Sigmoid colon (tissue), 7 donors: Measurements from ENCODE around the gene SPEF1. TPM values are rescaled to one million over a fixed set of nuclear protein-coding genes. Genes with fewer than 3 reads are reported as not detected.
A peak's percentile ranks its signal among the peaks of the same experiment; 100 is the strongest.

ENCODE experiments used
- DNase-seq: peaks from one replicate; pipeline ENCODE4 v3.0.0-alpha.2; 2019
- H3K27ac ChIP-seq, 4 donors: fragments of 200-600 bp; sonication (generic); one replicate each; pipeline ENCODE4 v1.5.1; 2016 to 2019; ENCODE audit warnings: mild to moderate bottlenecking in 1 of 4
- H3K27me3 ChIP-seq, 3 donors: fragments of 200-600 bp; sonication (generic); one replicate each; pipeline ENCODE4 v1.5.1; 2019; ENCODE audit warnings: mild to moderate bottlenecking in 1 of 3
- H3K36me3 ChIP-seq, 4 donors: fragments of 200-600 bp; sonication (generic); one replicate each; pipeline ENCODE4 v1.5.1; 2016 to 2019
- H3K4me1 ChIP-seq, 4 donors: fragments of 200-600 bp; sonication (generic); one replicate each; pipeline ENCODE4 v1.5.1; 2017 to 2019
- H3K4me3 ChIP-seq, 4 donors: fragments of 200-600 bp; sonication (generic); one replicate each; pipeline ENCODE4 v1.5.1; 2017 to 2019; ENCODE audit warnings: mild to moderate bottlenecking in 2 of 4, moderate library complexity in 1 of 4
- H3K9me3 ChIP-seq, 4 donors: fragments of 200-600 bp in 3 of 4; sonication (generic) in 3 of 4; one replicate each; pipeline versions ENCODE4 v1.5.1 to v1.6.1; 2013 to 2019
- CTCF ChIP-seq, 4 experiments: fragments of 450-650 bp in 3 of 4; fragments of 200-600 bp in 1 of 4; IDR thresholded peaks; one replicate each; pipeline ENCODE4 v1.5.1; 2016 to 2019; ENCODE audit warnings: antibody characterized with exemption in 4 of 4, mild to moderate bottlenecking in 3 of 4, moderate library complexity in 2 of 4
- EP300 ChIP-seq, 4 donors: sonication (generic); formaldehyde crosslinking; IDR thresholded peaks; one replicate each; pipeline ENCODE4 v1.6.1; 2017; ENCODE audit warnings: antibody characterized with exemption in 4 of 4
- POLR2A ChIP-seq, 2 donors: fragments of 450-650 bp; IDR thresholded peaks; one replicate each; pipeline ENCODE4 v1.6.1; 2016; ENCODE audit warnings: antibody characterized with exemption in 2 of 2, mild to moderate bottlenecking in 2 of 2, moderate library complexity in 2 of 2
- POLR2AphosphoS5 ChIP-seq, 4 donors: sonication (generic); formaldehyde crosslinking; IDR thresholded peaks; one replicate each; pipeline ENCODE4 v1.6.1; 2017; ENCODE audit warnings: antibody characterized with exemption in 4 of 4
- WGBS, 2 donors: extraction: QIAGEN DNeasy Blood & Tissue Kit; methylation state at CpG; one replicate each; pipeline ENCODE4 v1.1.7; 2013; 5-methylcytosine and 5-hydroxymethylcytosine counted together
- intact Hi-C: fragments of 100-400 bp; cut with DNase I; formaldehyde crosslinking; loops from one replicate; pipeline ENCODE4 v1.15.1; 2023
- polyA plus RNA-seq, 3 donors: library from polyadenylated mRNA; stranded (reverse); fragments of 200-250 nt; gene quantifications; one replicate each; pipeline ENCODE4 v1.2.3, GENCODE V29; 2013
- total RNA-seq, 4 donors: library from RNA; depleted of rRNA; stranded (reverse); fragments of >200 nt; gene quantifications; one replicate each; pipeline ENCODE4 v1.1.0, GENCODE V29; 2016
- donor health status: healthy with polysubstance abuse.
- donor health status: Bipolar disorder and iron deficiency.
- donor health status: healthy.

SPEF1 gene
- total and polyA plus RNA-seq, 7 donors, result 0.12 to 0.81 TPM; not detected in 5

- WGBS, 2 donors, result 88 to 93% methylated on average over 11 of the region's 11 CpGs
- peaks cover 0 to 46% (median 20%) of the 10 kb centered on the region in 4 donors for H3K36me3 ChIP-seq
- intact Hi-C loops, result loop anchor here (10.0 kb wide), 1 partner anchor 325 kb away; no protein-coding TSS in a partner anchor
These were observed 21.9 kb downstream of the SPEF1 start for GRCh38 chr20:3759316-3759823.

GRCh38 chr20:3758566-3758965 lies 22.7 kb downstream of the SPEF1 start:
- no peak overlapping the region for H3K4me3 ChIP-seq
- intact Hi-C loops, result loop anchor here (10.0 kb wide), 1 partner anchor 326 kb away; no protein-coding TSS in a partner anchor
- peak overlapping the region; percentile 25 to 96 (median 32) for H3K27ac ChIP-seq
- peak; percentile 60 for DNase-seq
- TF ChIP-seq POLR2AphosphoS5 (IDR thresholded peaks at IDR 0.05) (no peak), POLR2A (IDR thresholded peaks at IDR 0.05) (no peak), EP300 (IDR thresholded peaks at IDR 0.05) (no peak), CTCF (IDR thresholded peaks at IDR 0.05) (no peak)
- H3K4me1 ChIP-seq, result peaks cover 0 to 40% (median 33%) of the 10 kb centered on the region in 4 donors
- H3K27me3 ChIP-seq, result no peaks in the 10 kb centered on the region
- no peaks in the 10 kb centered on the region for H3K9me3 ChIP-seq
- 86 to 94% methylated on average over 11 of the region's 11 CpGs for WGBS, 2 donors
- peaks cover 0 to 53% (median 23%) of the 10 kb centered on the region in 4 donors for H3K36me3 ChIP-seq

More at GRCh38 chr20:3759316-3759823, 21.9 kb downstream of the SPEF1 start:
- no peak for DNase-seq
- H3K27ac ChIP-seq, result peak overlapping the region; percentile 25 to 96 (median 32)
- TF ChIP-seq CTCF (IDR thresholded peaks at IDR 0.05) (no peak), POLR2A (IDR thresholded peaks at IDR 0.05) (no peak), POLR2AphosphoS5 (IDR thresholded peaks at IDR 0.05) (no peak), EP300 (IDR thresholded peaks at IDR 0.05) (no peak)
- H3K4me1 ChIP-seq, result peaks cover 0 to 48% (median 41%) of the 10 kb centered on the region in 4 donors
- H3K27me3 ChIP-seq, result no peaks in the 10 kb centered on the region
- no peak overlapping the region for H3K4me3 ChIP-seq
- no peaks in the 10 kb centered on the region for H3K9me3 ChIP-seq

- peak overlapping the region in 2 of 4 donors; percentile 7 to 25 for H3K27ac ChIP-seq
- intact Hi-C loops, result loop anchor here (10.0 kb wide), 1 partner anchor 328 kb away; no protein-coding TSS in a partner anchor
- H3K9me3 ChIP-seq, result no peaks in the 10 kb centered on the region
- no peak for DNase-seq
- H3K36me3 ChIP-seq, result peaks cover 0 to 58% (median 23%) of the 10 kb centered on the region in 4 donors
- TF ChIP-seq CTCF (IDR thresholded peaks at IDR 0.05) (no peak), EP300 (IDR thresholded peaks at IDR 0.05) (no peak), POLR2AphosphoS5 (IDR thresholded peaks at IDR 0.05) (no peak)
- peaks cover 0 to 35% (median 30%) of the 10 kb centered on the region in 4 donors for H3K4me1 ChIP-seq
- H3K27me3 ChIP-seq, result no peaks in the 10 kb centered on the region
- 96 to 97% methylated on average over 2 of the region's 2 CpGs for WGBS, 2 donors
- H3K4me3 ChIP-seq, result no peak overlapping the region
These were observed 24.0 kb downstream of the SPEF1 start for GRCh38 chr20:3757268-3757667.

GRCh38 chr20:3755814-3756480 lies 25.3 kb downstream of the SPEF1 start:
- TF ChIP-seq CTCF (IDR thresholded peaks at IDR 0.05), result no peak
- no peak for TF ChIP-seq EP300 (IDR thresholded peaks at IDR 0.05)
- TF ChIP-seq POLR2AphosphoS5 (IDR thresholded peaks at IDR 0.05), result no peak
- TF ChIP-seq POLR2A (IDR thresholded peaks at IDR 0.05), result no peak
- Histone ChIP-seq H3K27ac (no peak overlapping the region), H3K9me3 (no peaks in the 10 kb centered on the region), H3K27me3 (no peaks in the 10 kb centered on the region), H3K4me1 (peaks cover 0 to 31% (median 19%) of the 10 kb centered on the region in 4 donors), H3K36me3 (peaks cover 0 to 70% (median 23%) of the 10 kb centered on the region in 4 donors), H3K4me3 (no peak overlapping the region)
- 76 to 86% methylated on average over 5 of the region's 5 CpGs for WGBS, 2 donors
- DNase-seq, result no peak
- intact Hi-C loops, result loop anchor here (10.0 kb wide), 1 partner anchor 329 kb away; no protein-coding TSS in a partner anchor
